SU-DHL-6 (cell line): ENCODE results near the gene TOM1.

Experiments
- CTCF ChIP-seq: fragments of 200-600 bp; sonication (generic); IDR thresholded peaks from one replicate; pipeline ENCODE4 v1.5.1; 2017; ENCODE audit warnings: antibody characterized with exemption, mild to moderate bottlenecking, low read length, moderate library complexity; ENCODE audit not compliant: insufficient read depth, poor library complexity, severe bottlenecking
- EZH2phosphoT487 ChIP-seq: fragments of 200-600 bp; sonication (generic), shearing (Covaris generic); conservative IDR thresholded peaks from 2 replicates; pipeline ENCODE4 v1.6.1; 2018; ENCODE audit warnings: mild to moderate bottlenecking, antibody characterized with exemption, low read length, moderate library complexity, mixed read lengths

- no peak for TF ChIP-seq CTCF
- TF ChIP-seq EZH2phosphoT487 = no peak
These were observed 81.1 kb downstream of the TOM1 start, which contains the start of gene HMOX1 for GRCh38 chr22:35380537-35381423.
